Stimulated activated CD8-positive, alpha-beta memory T cell treated with anti-CD3 and anti-CD28 coated beads, Interleukin-12 subunit alpha, Interleukin-12 subunit beta, amount 100 ng/mL, for 24 hours (primary cell): ENCODE measurements around the gene FAM13C.
"Not testable (repeated sequence)": the region's sequence is repeated elsewhere in the genome, so short reads cannot be mapped to it uniquely, and the experiment has no call there.

ENCODE experiments used
- DNase-seq: peaks from one replicate; pipeline ENCODE4 v3.0.0-alpha.2; 2020; ENCODE audit errors: extremely low read depth

The FAM13C gene

GRCh38 chr10:59234816-59235429, 127.4 kb downstream of the FAM13C start:
- no peak for DNase-seq

- no peak for DNase-seq
Observed at GRCh38 chr10:59234194-59234593, 128.2 kb downstream of the FAM13C start.

GRCh38 chr10:59229441-59229840, 132.9 kb downstream of the FAM13C start:
- no peak for DNase-seq

DNA sequence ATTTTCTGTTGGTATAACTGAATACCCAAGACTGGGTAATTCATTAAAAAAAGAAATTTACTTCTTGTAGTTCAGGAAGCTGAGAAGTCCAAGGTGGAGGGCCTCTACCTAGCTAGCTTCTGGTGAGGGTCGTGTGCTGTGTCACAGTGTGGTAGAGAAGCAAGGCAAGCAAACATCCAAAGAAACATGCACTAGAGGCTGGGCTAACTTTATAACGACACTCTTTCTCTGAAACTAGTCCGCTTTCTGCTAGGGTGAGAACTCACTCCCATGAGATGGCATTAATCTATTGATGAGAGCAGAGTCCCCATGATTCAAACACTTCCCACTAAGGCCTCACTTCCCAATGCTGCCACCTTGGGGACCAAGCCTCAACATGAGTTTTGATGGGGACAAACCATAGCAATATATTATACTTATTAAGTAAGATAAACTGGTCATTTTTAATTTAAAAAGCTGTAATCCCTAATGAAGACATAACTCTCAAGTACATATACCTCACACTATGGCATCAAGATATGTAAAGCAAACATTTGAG, 135.1 kb downstream of the FAM13C start:
- no peak for DNase-seq

- DNase-seq, result no peak
Observed at GRCh38 chr10:59225211-59225610, 137.1 kb downstream of the FAM13C start.

DNA sequence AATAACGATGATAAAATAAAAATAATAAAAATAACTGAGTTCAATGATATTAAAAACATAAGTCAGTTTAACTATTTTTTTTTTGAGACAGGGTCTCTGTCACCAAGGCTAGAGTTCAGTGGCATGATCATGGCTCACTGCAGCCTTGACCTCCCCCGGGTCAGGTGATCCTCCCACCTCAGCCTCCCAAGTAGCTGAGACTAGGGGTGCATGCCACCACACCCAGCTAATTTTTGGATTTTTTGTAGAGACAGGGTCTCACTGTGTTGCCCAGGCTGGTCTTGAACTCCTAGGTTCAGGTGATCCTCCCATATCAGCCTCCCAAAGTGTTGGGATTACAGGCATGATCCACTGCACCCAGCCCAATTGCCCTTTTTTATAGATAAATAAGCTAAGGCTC, 138.8 kb downstream of the FAM13C start:
- not testable (repeated sequence) for DNase-seq

DNA sequence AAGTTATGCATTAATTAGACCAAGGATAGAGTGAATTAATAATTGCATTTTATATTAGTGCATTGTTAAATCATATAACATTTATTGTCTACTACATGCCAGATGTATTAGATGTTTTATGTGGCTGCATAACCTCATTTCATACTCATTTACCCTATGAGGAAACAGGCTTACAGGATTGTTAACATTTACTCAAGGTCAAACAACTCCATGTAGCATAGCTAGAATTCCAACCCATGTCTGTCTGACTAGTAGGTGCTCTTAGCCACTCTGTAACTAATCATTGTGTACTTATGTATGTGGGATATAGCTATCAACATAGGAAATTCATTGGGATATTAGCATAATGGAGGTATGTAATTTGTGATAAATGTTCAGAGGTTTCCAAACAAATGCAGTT, 139.6 kb downstream of the FAM13C start:
- DNase-seq, result no peak

- DNase-seq, result no peak
Observed at GRCh38 chr10:59216178-59216869, 146.0 kb downstream of the FAM13C start.

DNA sequence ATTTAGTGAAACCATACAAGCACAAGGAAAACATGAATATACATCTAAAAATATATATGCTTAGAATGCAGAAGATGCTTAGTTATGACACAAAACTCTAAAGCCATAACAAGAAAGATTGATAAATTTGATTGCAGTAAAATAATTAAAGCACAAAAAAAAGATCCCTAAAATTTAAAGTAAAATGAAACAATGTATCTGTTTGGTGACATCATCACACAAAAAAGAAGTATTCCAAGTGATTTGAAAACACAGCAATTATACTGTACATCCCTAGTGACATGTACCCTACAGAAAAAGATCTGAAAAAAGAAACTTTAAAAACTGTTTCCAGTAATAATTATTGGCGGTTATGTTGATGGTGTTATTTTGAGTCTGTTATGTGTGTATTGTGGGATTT, 148.2 kb downstream of the FAM13C start:
- DNase-seq, result no peak

DNA sequence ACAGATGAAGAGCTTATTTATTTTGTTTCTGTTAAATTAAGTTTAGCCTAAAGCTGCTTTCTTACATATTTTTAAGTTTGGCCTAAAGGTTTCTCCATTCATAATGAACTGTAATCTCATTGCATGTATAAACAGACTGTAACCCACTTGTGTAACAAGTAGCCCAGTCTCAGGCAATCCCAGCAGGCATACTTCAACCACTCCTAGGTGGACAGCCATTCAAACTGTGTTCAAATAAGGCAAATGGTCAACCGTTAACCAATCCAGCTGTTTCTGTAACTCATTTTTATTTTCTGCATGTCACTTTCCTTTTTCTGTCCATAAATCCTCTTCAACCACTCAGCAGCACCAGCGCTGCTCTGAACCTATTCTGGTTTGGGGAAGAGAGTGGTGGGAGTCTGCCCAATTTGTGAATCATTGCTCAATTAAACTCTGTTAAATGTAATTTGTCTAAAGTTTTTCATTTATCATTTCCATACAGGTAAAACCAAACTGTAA, 150.0 kb downstream of the FAM13C start:
- DNase-seq, result no peak

GRCh38 chr10:59206204-59206720, 156.1 kb downstream of the FAM13C start:
- no peak for DNase-seq
